HCT116 (cell line): ENCODE measurements around the gene B4GALT3.

Experiments used
- CEBPB ChIP-seq: IDR thresholded peaks from 2 replicates; pipeline ENCODE4 v1.6.1; 2012; ENCODE audit warnings: low read depth
- CTCF ChIP-seq, 3 experiments: fragments of 200-600 bp in 1 of 3; sonication (generic) in 1 of 3; IDR thresholded peaks in 2 of 3; conservative IDR thresholded peaks in 1 of 3; 2 replicates each; pipeline ENCODE4 v1.5.1; 2012 to 2017; ENCODE audit warnings: low read depth in 2 of 3, low read length in 2 of 3, antibody characterized with exemption in 1 of 3, borderline replicate concordance in 1 of 3, control low read depth in 1 of 3, mild to moderate bottlenecking in 1 of 3, mixed read lengths in 1 of 3, mixed run types in 1 of 3, moderate library complexity in 1 of 3; ENCODE audit not compliant: insufficient read depth in 1 of 3
- JUND ChIP-seq: IDR thresholded peaks from 2 replicates; pipeline ENCODE4 v1.6.1; 2012
- POLR2A ChIP-seq: IDR thresholded peaks from 2 replicates; pipeline ENCODE4 v1.7.0; 2011; ENCODE audit warnings: borderline replicate concordance; ENCODE audit not compliant: insufficient read depth, insufficient read length; ENCODE audit errors: extremely low read depth
- POLR2AphosphoS5 ChIP-seq: IDR thresholded peaks from 2 replicates; pipeline ENCODE4 v1.6.1; 2011; ENCODE audit warnings: mild to moderate bottlenecking, low read depth, low read length, moderate library complexity
- REST ChIP-seq: IDR thresholded peaks from 2 replicates; pipeline ENCODE4 v1.6.1; 2012; ENCODE audit warnings: low read depth
- SP1 ChIP-seq: IDR thresholded peaks from 2 replicates; pipeline ENCODE4 v1.6.1; 2012; ENCODE audit warnings: low read depth
- TCF7L2 ChIP-seq: IDR thresholded peaks from 2 replicates; pipeline ENCODE4 v1.7.0; 2011; ENCODE audit warnings: borderline replicate concordance, inconsistent platforms; ENCODE audit not compliant: insufficient read depth, insufficient read length; ENCODE audit errors: extremely low read depth
- ZFX ChIP-seq: fragments of 450-650 bp; IDR thresholded peaks from 2 replicates; pipeline ENCODE4 v1.6.1; 2017
- ZNF274 ChIP-seq: fragments of 200-500 bp; sonication (Bioruptor generic); IDR thresholded peaks from 2 replicates; pipeline ENCODE4 v1.6.1; 2014; ENCODE audit warnings: mild to moderate bottlenecking, low read depth, low read length, inconsistent platforms
- TF ChIP-seq, protein P1 (sequence below): IDR thresholded peaks from 2 replicates; pipeline ENCODE4 v1.6.1; 2011; ENCODE audit warnings: mild to moderate bottlenecking, low read length, moderate library complexity; ENCODE audit not compliant: insufficient replicate concordance; ENCODE audit errors: extremely low read depth
- TF ChIP-seq, protein P2 (sequence below): IDR thresholded peaks from 2 replicates; pipeline ENCODE4 v1.6.1; 2012

DNA sequence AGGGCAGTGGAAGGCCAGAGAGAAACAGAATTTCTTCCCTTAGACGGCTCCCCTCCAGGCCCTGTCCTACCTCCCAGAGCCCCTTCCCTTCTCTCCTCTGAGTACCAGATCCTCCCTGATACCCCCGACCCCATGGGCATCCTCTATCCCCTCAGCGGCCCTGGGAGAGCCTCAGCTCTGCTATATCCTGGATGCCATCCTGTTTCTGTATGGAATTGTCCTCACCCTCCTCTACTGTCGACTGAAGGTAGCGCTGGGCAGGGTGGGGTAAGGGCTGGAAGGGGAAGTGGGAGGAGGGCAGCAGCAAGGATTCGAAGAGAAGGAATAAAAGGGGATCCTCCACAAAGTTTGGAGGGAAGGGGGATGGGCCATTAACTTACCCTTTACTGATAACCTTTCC, 40.5 kb upstream of the B4GALT3 start:
- no peak for TF ChIP-seq POLR2A
- no peak for TF ChIP-seq CTCF (IDR thresholded peaks at IDR 0.05 in 2 of 3, conservative IDR thresholded peaks at IDR 0.05 in 1 of 3; ENCODE audit: borderline replicate concordance in 1 of 3, insufficient read depth in 1 of 3, low read depth in 2 of 3, low read length in 2 of 3)
- TF ChIP-seq POLR2AphosphoS5 = no peak
- TF ChIP-seq CEBPB = no peak
- TF ChIP-seq JUND = no peak
- TF ChIP-seq ZFX = no peak
- TF ChIP-seq, protein P1, sequence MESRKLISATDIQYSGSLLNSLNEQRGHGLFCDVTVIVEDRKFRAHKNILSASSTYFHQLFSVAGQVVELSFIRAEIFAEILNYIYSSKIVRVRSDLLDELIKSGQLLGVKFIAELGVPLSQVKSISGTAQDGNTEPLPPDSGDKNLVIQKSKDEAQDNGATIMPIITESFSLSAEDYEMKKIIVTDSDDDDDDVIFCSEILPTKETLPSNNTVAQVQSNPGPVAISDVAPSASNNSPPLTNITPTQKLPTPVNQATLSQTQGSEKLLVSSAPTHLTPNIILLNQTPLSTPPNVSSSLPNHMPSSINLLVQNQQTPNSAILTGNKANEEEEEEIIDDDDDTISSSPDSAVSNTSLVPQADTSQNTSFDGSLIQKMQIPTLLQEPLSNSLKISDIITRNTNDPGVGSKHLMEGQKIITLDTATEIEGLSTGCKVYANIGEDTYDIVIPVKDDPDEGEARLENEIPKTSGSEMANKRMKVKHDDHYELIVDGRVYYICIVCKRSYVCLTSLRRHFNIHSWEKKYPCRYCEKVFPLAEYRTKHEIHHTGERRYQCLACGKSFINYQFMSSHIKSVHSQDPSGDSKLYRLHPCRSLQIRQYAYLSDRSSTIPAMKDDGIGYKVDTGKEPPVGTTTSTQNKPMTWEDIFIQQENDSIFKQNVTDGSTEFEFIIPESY = no peak
- no peak for TF ChIP-seq TCF7L2
- no peak for TF ChIP-seq SP1
- no peak for TF ChIP-seq REST
- no peak for TF ChIP-seq ZNF274
- TF ChIP-seq, protein P2, sequence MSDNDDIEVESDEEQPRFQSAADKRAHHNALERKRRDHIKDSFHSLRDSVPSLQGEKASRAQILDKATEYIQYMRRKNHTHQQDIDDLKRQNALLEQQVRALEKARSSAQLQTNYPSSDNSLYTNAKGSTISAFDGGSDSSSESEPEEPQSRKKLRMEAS = no peak
